HCT116 (cell line): ENCODE data around the gene ACTR8.

Experiments used
- CTCF ChIP-seq, 3 experiments: fragments of 200-600 bp in 1 of 3; sonication (generic) in 1 of 3; IDR thresholded peaks in 2 of 3; conservative IDR thresholded peaks in 1 of 3; 2 replicates each; pipeline ENCODE4 v1.5.1; 2012 to 2017; ENCODE audit warnings: low read depth in 2 of 3, low read length in 2 of 3, antibody characterized with exemption in 1 of 3, borderline replicate concordance in 1 of 3, control low read depth in 1 of 3, mild to moderate bottlenecking in 1 of 3, mixed read lengths in 1 of 3, mixed run types in 1 of 3, moderate library complexity in 1 of 3; ENCODE audit not compliant: insufficient read depth in 1 of 3
- EGR1 ChIP-seq: IDR thresholded peaks from 2 replicates; pipeline ENCODE4 v1.6.1; 2012; ENCODE audit warnings: low read depth
- ELF1 ChIP-seq: IDR thresholded peaks from 2 replicates; pipeline ENCODE4 v1.6.1; 2012; ENCODE audit warnings: low read depth, borderline replicate concordance
- EZH2 ChIP-seq: fragments of 200-600 bp; sonication (generic); IDR thresholded peaks from 2 replicates; pipeline ENCODE4 v1.6.1; 2017; ENCODE audit warnings: antibody characterized with exemption, mixed run types
- EZH2phosphoT487 ChIP-seq: fragments of 200-600 bp; IDR thresholded peaks from 2 replicates; pipeline ENCODE4 v1.6.1; 2018; ENCODE audit warnings: antibody characterized with exemption, borderline replicate concordance
- JUND ChIP-seq: IDR thresholded peaks from 2 replicates; pipeline ENCODE4 v1.6.1; 2012
- MAX ChIP-seq: IDR thresholded peaks from 2 replicates; pipeline ENCODE4 v1.6.1; 2012
- POLR2A ChIP-seq: IDR thresholded peaks from 2 replicates; pipeline ENCODE4 v1.7.0; 2011; ENCODE audit warnings: borderline replicate concordance; ENCODE audit not compliant: insufficient read depth, insufficient read length; ENCODE audit errors: extremely low read depth
- POLR2AphosphoS5 ChIP-seq: IDR thresholded peaks from 2 replicates; pipeline ENCODE4 v1.6.1; 2011; ENCODE audit warnings: mild to moderate bottlenecking, low read depth, low read length, moderate library complexity
- SP1 ChIP-seq: IDR thresholded peaks from 2 replicates; pipeline ENCODE4 v1.6.1; 2012; ENCODE audit warnings: low read depth
- YY1 ChIP-seq: IDR thresholded peaks from 2 replicates; pipeline ENCODE4 v1.6.1; 2011; ENCODE audit warnings: low read length, low read depth, moderate library complexity, mild to moderate bottlenecking; ENCODE audit not compliant: insufficient replicate concordance; ENCODE audit errors: extremely low read depth
- ZBTB33 ChIP-seq: IDR thresholded peaks from 2 replicates; pipeline ENCODE4 v1.6.1; 2011; ENCODE audit warnings: mild to moderate bottlenecking, low read length, moderate library complexity; ENCODE audit not compliant: insufficient replicate concordance; ENCODE audit errors: extremely low read depth
- ZFX ChIP-seq: fragments of 450-650 bp; IDR thresholded peaks from 2 replicates; pipeline ENCODE4 v1.6.1; 2017
- ZNF274 ChIP-seq: fragments of 200-500 bp; sonication (Bioruptor generic); IDR thresholded peaks from 2 replicates; pipeline ENCODE4 v1.6.1; 2014; ENCODE audit warnings: mild to moderate bottlenecking, low read depth, low read length, inconsistent platforms

- TF ChIP-seq YY1 (no peak), EZH2phosphoT487 (no peak), EGR1 (no peak), POLR2A (no peak), CTCF (IDR thresholded peaks at IDR 0.05 in 2 of 3, conservative IDR thresholded peaks at IDR 0.05 in 1 of 3; ENCODE audit: borderline replicate concordance in 1 of 3, insufficient read depth in 1 of 3, low read depth in 2 of 3, low read length in 2 of 3) (no peak), POLR2AphosphoS5 (no peak), JUND (no peak), ZNF274 (no peak), MAX (no peak), ELF1 (no peak), ZBTB33 (no peak), SP1 (no peak), ZFX (no peak), EZH2 (no peak)
Measured at GRCh38 chr3:53833053-53833645, 48.8 kb downstream of the ACTR8 start.
